ENCODE results near the gene PTPN23. TPM values are rescaled to one million over a fixed set of nuclear protein-coding genes. Genes with fewer than 3 reads are reported as not detected.

The PTPN23 gene
- total and polyA plus RNA-seq, 7 donors = 7.8 to 26.9 (median 11.4) TPM

- H3K4me1 ChIP-seq = peaks cover 0 to 18% (median 12%) of the 10 kb centered on the region in 4 donors
Observed at GRCh38 chr3:47425383-47425778, 44.6 kb downstream of the PTPN23 start.

DNA sequence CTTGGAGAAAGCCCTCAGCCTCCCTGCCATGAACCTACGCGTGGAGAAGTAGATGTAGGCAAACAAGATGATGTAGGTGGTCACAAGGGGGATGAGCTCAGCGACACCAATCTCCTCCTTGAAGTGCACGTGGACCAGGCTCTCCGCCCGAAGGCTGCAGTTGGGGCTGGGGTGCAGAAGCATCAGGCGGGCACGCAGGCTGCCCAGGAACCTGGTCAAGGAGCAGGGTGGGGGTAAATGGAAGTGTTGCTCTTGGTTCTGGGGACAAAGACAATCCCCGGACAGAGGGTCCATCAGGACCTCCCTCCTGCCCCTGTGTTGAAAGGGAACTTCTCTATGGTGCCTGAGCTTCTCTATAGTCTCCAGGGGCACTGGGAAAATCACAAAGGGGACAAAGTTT, 45.1 kb downstream of the PTPN23 start:
- H3K27ac ChIP-seq = no peak overlapping the region
- no peak overlapping the region for H3K4me3 ChIP-seq
- H3K36me3 ChIP-seq = peaks cover 0 to 58% (median 13%) of the 10 kb centered on the region in 4 donors
- DNase-seq = no peak
- intact Hi-C loops (cut with DNase I) = no loop called here
- WGBS, 2 donors = 94 to 97% methylated on average over 9 of the region's 9 CpGs
- H3K9me3 ChIP-seq = no peaks in the 10 kb centered on the region
- H3K4me1 ChIP-seq = peaks cover 0 to 14% (median 12%) of the 10 kb centered on the region in 4 donors
- no peak for TF ChIP-seq POLR2AphosphoS5 (IDR thresholded peaks at IDR 0.05)
- TF ChIP-seq EP300 (IDR thresholded peaks at IDR 0.05) = no peak
- TF ChIP-seq, protein P1, sequence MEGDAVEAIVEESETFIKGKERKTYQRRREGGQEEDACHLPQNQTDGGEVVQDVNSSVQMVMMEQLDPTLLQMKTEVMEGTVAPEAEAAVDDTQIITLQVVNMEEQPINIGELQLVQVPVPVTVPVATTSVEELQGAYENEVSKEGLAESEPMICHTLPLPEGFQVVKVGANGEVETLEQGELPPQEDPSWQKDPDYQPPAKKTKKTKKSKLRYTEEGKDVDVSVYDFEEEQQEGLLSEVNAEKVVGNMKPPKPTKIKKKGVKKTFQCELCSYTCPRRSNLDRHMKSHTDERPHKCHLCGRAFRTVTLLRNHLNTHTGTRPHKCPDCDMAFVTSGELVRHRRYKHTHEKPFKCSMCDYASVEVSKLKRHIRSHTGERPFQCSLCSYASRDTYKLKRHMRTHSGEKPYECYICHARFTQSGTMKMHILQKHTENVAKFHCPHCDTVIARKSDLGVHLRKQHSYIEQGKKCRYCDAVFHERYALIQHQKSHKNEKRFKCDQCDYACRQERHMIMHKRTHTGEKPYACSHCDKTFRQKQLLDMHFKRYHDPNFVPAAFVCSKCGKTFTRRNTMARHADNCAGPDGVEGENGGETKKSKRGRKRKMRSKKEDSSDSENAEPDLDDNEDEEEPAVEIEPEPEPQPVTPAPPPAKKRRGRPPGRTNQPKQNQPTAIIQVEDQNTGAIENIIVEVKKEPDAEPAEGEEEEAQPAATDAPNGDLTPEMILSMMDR (IDR thresholded peaks at IDR 0.05) = no peak
- no peak for TF ChIP-seq POLR2A (IDR thresholded peaks at IDR 0.05)
- no peaks in the 10 kb centered on the region for H3K27me3 ChIP-seq

More at GRCh38 chr3:47425383-47425778, 44.6 kb downstream of the PTPN23 start:
- Histone ChIP-seq H3K36me3 (peaks cover 0 to 62% (median 14%) of the 10 kb centered on the region in 4 donors), H3K27ac (no peak overlapping the region), H3K4me3 (no peak overlapping the region), H3K27me3 (no peaks in the 10 kb centered on the region), H3K9me3 (no peaks in the 10 kb centered on the region)
- no peak for DNase-seq
- WGBS, 2 donors = 89 to 90% methylated on average over 11 of the region's 11 CpGs
- intact Hi-C loops (cut with DNase I) = no loop called here
- TF ChIP-seq POLR2AphosphoS5 (IDR thresholded peaks at IDR 0.05) = no peak
- TF ChIP-seq, protein P1 (IDR thresholded peaks at IDR 0.05) = no peak

GRCh38 chr3:47427866-47428265, 47.0 kb downstream of the PTPN23 start:
- Histone ChIP-seq H3K4me1 (no peaks in the 10 kb centered on the region), H3K36me3 (peaks cover 0 to 64% (median 19%) of the 10 kb centered on the region in 4 donors), H3K27ac (no peak overlapping the region), H3K9me3 (no peaks in the 10 kb centered on the region), H3K4me3 (no peak overlapping the region), H3K27me3 (no peaks in the 10 kb centered on the region)
- intact Hi-C loops (cut with DNase I) = no loop called here
- WGBS, 2 donors = 93 to 94% methylated on average over 6 of the region's 6 CpGs
- DNase-seq = no peak
- TF ChIP-seq, protein P1 (IDR thresholded peaks at IDR 0.05) = no peak
- TF ChIP-seq POLR2AphosphoS5 (IDR thresholded peaks at IDR 0.05) (no peak), POLR2A (IDR thresholded peaks at IDR 0.05) (no peak), EP300 (IDR thresholded peaks at IDR 0.05) (no peak)

DNA sequence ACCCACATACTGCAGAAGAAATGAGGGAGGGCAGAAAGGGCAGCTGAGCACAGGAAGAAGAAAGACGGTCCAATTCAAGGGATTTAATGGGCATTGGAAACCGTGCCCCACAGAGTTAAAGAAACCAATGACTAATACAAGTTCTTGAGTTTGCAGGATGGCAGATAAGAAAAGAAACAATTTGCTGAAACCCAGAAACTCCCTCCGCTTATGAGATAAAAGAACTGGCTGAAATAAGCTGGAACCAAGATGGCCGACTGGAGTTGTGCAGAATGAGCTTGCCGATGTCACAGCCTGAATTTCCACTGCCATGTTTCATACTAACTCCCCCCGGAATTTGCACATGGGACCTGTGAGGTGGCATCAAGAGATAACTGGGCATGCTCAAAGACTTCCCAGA, 47.8 kb downstream of the PTPN23 start:
- H3K4me3 ChIP-seq = no peak overlapping the region

More for the DNA sequence above, 47.8 kb downstream of the PTPN23 start:
- no peaks in the 10 kb centered on the region for H3K4me1 ChIP-seq
- no peaks in the 10 kb centered on the region for H3K9me3 ChIP-seq
- intact Hi-C loops (cut with DNase I) = no loop called here
- no peaks in the 10 kb centered on the region for H3K27me3 ChIP-seq
- 96 to 97% methylated on average over 6 of the region's 6 CpGs for WGBS, 2 donors
- H3K27ac ChIP-seq = no peak overlapping the region
- H3K36me3 ChIP-seq = peaks cover 0 to 69% (median 26%) of the 10 kb centered on the region in 4 donors
- TF ChIP-seq, protein P1 (IDR thresholded peaks at IDR 0.05) = no peak
- TF ChIP-seq EP300 (IDR thresholded peaks at IDR 0.05) (no peak), POLR2A (IDR thresholded peaks at IDR 0.05) (no peak), POLR2AphosphoS5 (IDR thresholded peaks at IDR 0.05) (no peak)
- no peak for DNase-seq
